Sigmoid colon (tissue), 4 donors: ENCODE data around the gene TBX19.

Source experiments
- EP300 ChIP-seq, 4 donors: sonication (generic); formaldehyde crosslinking; IDR thresholded peaks; one replicate each; pipeline ENCODE4 v1.6.1; 2017; ENCODE audit warnings: antibody characterized with exemption in 4 of 4
- TF ChIP-seq, protein P1 (sequence below), 4 experiments: fragments of 450-650 bp in 3 of 4; fragments of 200-600 bp in 1 of 4; IDR thresholded peaks; one replicate each; pipeline ENCODE4 v1.5.1; 2016 to 2019; ENCODE audit warnings: antibody characterized with exemption in 4 of 4, mild to moderate bottlenecking in 3 of 4, moderate library complexity in 2 of 4

DNA sequence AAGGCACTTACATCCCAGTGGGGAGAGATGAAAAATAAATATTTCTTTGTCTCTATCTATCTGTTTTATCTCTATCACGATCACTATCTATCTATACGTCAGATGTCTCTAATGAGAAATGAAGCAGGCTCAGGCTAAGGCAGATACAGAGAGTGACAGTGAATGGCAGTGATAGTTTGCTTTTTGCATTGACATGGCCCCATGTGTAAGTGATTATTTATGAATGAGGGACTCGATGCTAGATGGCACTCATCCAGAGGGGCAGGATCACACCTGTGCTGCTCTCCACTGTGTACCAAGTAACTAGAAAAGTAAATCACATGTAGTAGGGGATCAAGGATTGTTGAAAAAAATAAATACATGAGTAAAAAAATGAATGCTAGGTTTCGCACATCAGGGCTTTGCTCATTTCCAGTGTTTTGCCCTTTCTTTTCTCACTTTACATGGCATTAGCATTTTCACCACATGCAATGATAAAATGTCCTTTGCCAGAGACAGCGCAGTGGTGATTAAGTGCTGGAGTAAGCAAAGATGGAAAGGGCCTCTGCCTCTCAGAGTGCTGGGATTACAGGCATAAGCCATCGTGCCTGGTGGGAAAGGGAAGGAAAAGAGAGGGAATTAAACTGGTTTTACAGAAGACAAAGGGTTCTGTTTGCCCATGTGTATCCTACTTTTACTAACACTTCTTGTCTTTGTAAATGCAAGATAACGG, 16.5 kb downstream of the TBX19 start:
- TF ChIP-seq, protein P1, sequence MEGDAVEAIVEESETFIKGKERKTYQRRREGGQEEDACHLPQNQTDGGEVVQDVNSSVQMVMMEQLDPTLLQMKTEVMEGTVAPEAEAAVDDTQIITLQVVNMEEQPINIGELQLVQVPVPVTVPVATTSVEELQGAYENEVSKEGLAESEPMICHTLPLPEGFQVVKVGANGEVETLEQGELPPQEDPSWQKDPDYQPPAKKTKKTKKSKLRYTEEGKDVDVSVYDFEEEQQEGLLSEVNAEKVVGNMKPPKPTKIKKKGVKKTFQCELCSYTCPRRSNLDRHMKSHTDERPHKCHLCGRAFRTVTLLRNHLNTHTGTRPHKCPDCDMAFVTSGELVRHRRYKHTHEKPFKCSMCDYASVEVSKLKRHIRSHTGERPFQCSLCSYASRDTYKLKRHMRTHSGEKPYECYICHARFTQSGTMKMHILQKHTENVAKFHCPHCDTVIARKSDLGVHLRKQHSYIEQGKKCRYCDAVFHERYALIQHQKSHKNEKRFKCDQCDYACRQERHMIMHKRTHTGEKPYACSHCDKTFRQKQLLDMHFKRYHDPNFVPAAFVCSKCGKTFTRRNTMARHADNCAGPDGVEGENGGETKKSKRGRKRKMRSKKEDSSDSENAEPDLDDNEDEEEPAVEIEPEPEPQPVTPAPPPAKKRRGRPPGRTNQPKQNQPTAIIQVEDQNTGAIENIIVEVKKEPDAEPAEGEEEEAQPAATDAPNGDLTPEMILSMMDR (IDR thresholded peaks at IDR 0.05) = no peak
- TF ChIP-seq EP300 (IDR thresholded peaks at IDR 0.05) = no peak
